CD14-positive monocyte (primary cell): ENCODE results near the gene HAPLN2. TPM values are rescaled to one million over a fixed set of nuclear protein-coding genes. Genes with fewer than 3 reads are reported as not detected.
A peak's percentile ranks its signal among the peaks of the same experiment; 100 is the strongest.

Experiments used
- DNase-seq, 3 donors: peaks; one replicate each; pipeline ENCODE4 v3.0.0-alpha.2; 2011 to 2022
- H2AFZ ChIP-seq: 2 replicates; pipeline ENCODE4 v1.6.0; 2012; ENCODE audit warnings: mild to moderate bottlenecking, low read depth, low read length, inconsistent platforms; ENCODE audit not compliant: insufficient read depth, poor library complexity, severe bottlenecking
- H3K27ac ChIP-seq, 2 donors: 1 replicate in 1 of 2; 2 replicates in 1 of 2; pipeline ENCODE4 v1.5.1; 2012 to 2013; ENCODE audit warnings: low read length in 2 of 2, control low read depth in 1 of 2, inconsistent platforms in 1 of 2, low read depth in 1 of 2, mild to moderate bottlenecking in 1 of 2
- H3K27me3 ChIP-seq, 2 donors: one replicate each; pipeline versions ENCODE4 v1.6.0 to v1.6.1; 2011 to 2013; ENCODE audit warnings: low read length in 2 of 2; ENCODE audit not compliant: control insufficient read depth in 2 of 2, insufficient read depth in 2 of 2
- H3K36me3 ChIP-seq, 2 donors: replicated peaks in 1 of 2; 1 replicate in 1 of 2; 2 replicates in 1 of 2; pipeline versions ENCODE4 v1.5.1 to v1.6.1; 2012 to 2013; ENCODE audit warnings: low read length in 2 of 2, control low read depth in 1 of 2, inconsistent platforms in 1 of 2, mild to moderate bottlenecking in 1 of 2; ENCODE audit not compliant: insufficient read depth in 2 of 2, control insufficient read depth in 1 of 2
- H3K4me1 ChIP-seq, 2 donors: 1 replicate in 1 of 2; 2 replicates in 1 of 2; pipeline versions ENCODE4 v1.5.1 to v1.6.1; 2012 to 2013; ENCODE audit warnings: low read length in 2 of 2, control low read depth in 1 of 2, inconsistent platforms in 1 of 2, mild to moderate bottlenecking in 1 of 2, moderate library complexity in 1 of 2; ENCODE audit not compliant: insufficient read depth in 2 of 2, control insufficient read depth in 1 of 2
- H3K4me2 ChIP-seq: replicated peaks from 2 replicates; pipeline ENCODE3; 2012; ENCODE audit warnings: low read length, moderate library complexity, mild to moderate bottlenecking; ENCODE audit not compliant: poor library complexity, severe bottlenecking; ENCODE audit errors: extremely low read depth
- H3K4me3 ChIP-seq, 3 experiments: fragments of 200-600 bp in 1 of 3; sonication (generic) in 1 of 3; replicated peaks in 1 of 3; 1 replicate in 2 of 3; 2 replicates in 1 of 3; pipeline ENCODE4 v1.5.1; 2011 to 2013; ENCODE audit warnings: low read length in 3 of 3, mild to moderate bottlenecking in 3 of 3, control low read depth in 2 of 3, low read depth in 2 of 3, inconsistent platforms in 1 of 3, moderate library complexity in 1 of 3
- H3K79me2 ChIP-seq: 2 replicates; pipeline ENCODE4 v1.6.0; 2012; ENCODE audit warnings: mild to moderate bottlenecking, control low read depth, inconsistent platforms, low read length, moderate library complexity; ENCODE audit not compliant: insufficient read depth
- H3K9ac ChIP-seq: 2 replicates; pipeline ENCODE4 v1.6.0; 2017; ENCODE audit warnings: low read length, mild to moderate bottlenecking; ENCODE audit not compliant: insufficient read depth, poor library complexity, severe bottlenecking
- H3K9me3 ChIP-seq, 2 donors: replicated peaks in 1 of 2; 1 replicate in 1 of 2; 2 replicates in 1 of 2; pipeline versions ENCODE4 v1.5.1 to v1.6.1; 2012 to 2013; ENCODE audit warnings: low read length in 2 of 2, control low read depth in 1 of 2; ENCODE audit not compliant: control insufficient read depth in 1 of 2, insufficient read depth in 1 of 2
- H4K20me1 ChIP-seq: 2 replicates; pipeline ENCODE4 v1.6.0; 2012; ENCODE audit warnings: mild to moderate bottlenecking, low read length, control low read depth, moderate library complexity; ENCODE audit not compliant: insufficient read depth
- H3K27ac Mint-ChIP-seq, 7 donors: one replicate each; pipeline ENCODE4 v1.8.0; 2020; ENCODE audit warnings: mild to moderate bottlenecking in 7 of 7, mixed read lengths in 7 of 7, moderate library complexity in 6 of 7, inconsistent platforms in 2 of 7
- H3K27me3 Mint-ChIP-seq, 3 donors: one replicate each; pipeline ENCODE4 v1.8.0; 2021 to 2022; ENCODE audit warnings: low read depth in 3 of 3, mild to moderate bottlenecking in 3 of 3, mixed read lengths in 3 of 3, moderate library complexity in 3 of 3, inconsistent platforms in 1 of 3
- H3K36me3 Mint-ChIP-seq, 2 donors: one replicate each; pipeline ENCODE4 v1.8.0; 2020; ENCODE audit warnings: mixed read lengths in 2 of 2, inconsistent platforms in 1 of 2, mild to moderate bottlenecking in 1 of 2
- H3K4me1 Mint-ChIP-seq: one replicate; pipeline ENCODE4 v1.8.0; 2020; ENCODE audit warnings: mild to moderate bottlenecking, mixed read lengths
- H3K4me3 Mint-ChIP-seq, 2 donors: one replicate each; pipeline ENCODE4 v1.8.0; 2020; ENCODE audit warnings: mild to moderate bottlenecking in 2 of 2, mixed read lengths in 2 of 2, moderate library complexity in 1 of 2
- H3K9me3 Mint-ChIP-seq, 7 donors: one replicate each; pipeline ENCODE4 v1.8.0; 2020 to 2022; ENCODE audit warnings: mixed read lengths in 7 of 7, mild to moderate bottlenecking in 6 of 7, moderate library complexity in 6 of 7, inconsistent platforms in 2 of 7
- WGBS: methylation state at CpG from one replicate; pipeline ENCODE4 v1.1.5; 2013; ENCODE audit warnings: missing lambda C conversion rate; ENCODE audit not compliant: insufficient coverage; 5-methylcytosine and 5-hydroxymethylcytosine counted together
- intact Hi-C, 2 donors: fragments of 100-400 bp; cut with micrococcal nuclease; formaldehyde crosslinking; loops; one replicate each; pipeline versions ENCODE4 v1.15.0 to v1.15.1; 2023
- polyA plus RNA-seq, 3 donors: library from polyadenylated mRNA; depleted of rRNA in 1 of 3; unstranded in 2 of 3; stranded (reverse) in 1 of 3; fragments of 300-500 nt in 2 of 3; fragments of >200 nt in 1 of 3; fragmentation: Illumina TruSeq in 2 of 3; gene quantifications; 1 replicate in 2 of 3; 2 replicates in 1 of 3; pipeline ENCODE4 v1.2.3, GENCODE V29; 2012 to 2021
- TF ChIP-seq, protein P1 (sequence below): fragments of 200-600 bp; IDR thresholded peaks from one replicate; pipeline ENCODE4 v1.8.0; 2022; ENCODE audit warnings: antibody characterized with exemption, mild to moderate bottlenecking

HAPLN2 gene
- polyA plus RNA-seq, 3 donors: not detected

DNA sequence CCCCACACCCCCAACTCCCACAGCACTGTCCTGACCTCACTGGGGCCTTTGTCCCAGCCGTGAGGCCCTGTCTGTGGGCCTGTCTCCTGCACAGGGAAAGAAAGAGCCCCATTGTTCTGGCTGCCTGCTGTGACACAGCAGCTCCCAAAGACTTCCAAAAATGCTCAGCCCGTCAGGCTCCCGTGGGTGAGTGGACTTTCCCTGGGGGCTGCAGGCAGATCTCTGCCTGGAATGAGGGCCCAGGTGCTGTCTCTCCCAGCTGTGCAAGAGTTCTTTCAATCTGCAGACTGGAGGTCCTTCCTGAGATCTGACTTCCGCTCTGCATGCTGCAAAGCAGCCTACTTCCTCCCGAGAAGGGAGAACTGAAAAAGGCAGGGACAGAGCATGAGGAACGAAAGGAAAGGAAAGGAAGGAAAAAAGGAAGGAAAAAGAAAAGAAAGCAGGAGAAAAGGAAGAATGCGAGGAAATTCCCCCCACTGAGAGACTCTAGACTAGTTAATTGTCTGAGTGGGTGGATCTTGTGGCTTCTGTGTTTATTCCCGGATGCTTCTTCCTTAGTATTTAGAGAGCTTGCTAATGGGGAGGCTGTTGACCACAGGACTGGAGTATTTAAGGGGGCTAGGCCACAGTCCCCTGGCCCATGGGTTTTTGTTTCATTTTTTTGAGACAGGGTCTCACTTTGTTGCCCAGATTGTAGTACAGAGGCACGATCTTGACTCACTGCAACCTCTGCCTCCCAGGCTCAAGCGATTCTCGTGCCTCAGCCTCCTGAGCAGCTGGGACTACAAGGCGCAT, 43.0 kb downstream of the HAPLN2 start:
- H3K4me2 ChIP-seq: peak overlapping the region; percentile 64
- WGBS: 48% methylated on average over 8 of the region's 12 CpGs
- no peaks in the 10 kb centered on the region for H3K36me3 Mint-ChIP-seq
- no peaks in the 10 kb centered on the region for H4K20me1 ChIP-seq
- peaks cover 0 to under 1% of the 10 kb centered on the region in 2 donors for H3K9me3 ChIP-seq
- DNase-seq: peak in 2 of 3 donors; percentile 40 to 59
- no peaks in the 10 kb centered on the region for H3K36me3 ChIP-seq
- peaks cover 71 to 85% of the 10 kb centered on the region in 2 donors for H3K4me1 ChIP-seq
- TF ChIP-seq, protein P1, sequence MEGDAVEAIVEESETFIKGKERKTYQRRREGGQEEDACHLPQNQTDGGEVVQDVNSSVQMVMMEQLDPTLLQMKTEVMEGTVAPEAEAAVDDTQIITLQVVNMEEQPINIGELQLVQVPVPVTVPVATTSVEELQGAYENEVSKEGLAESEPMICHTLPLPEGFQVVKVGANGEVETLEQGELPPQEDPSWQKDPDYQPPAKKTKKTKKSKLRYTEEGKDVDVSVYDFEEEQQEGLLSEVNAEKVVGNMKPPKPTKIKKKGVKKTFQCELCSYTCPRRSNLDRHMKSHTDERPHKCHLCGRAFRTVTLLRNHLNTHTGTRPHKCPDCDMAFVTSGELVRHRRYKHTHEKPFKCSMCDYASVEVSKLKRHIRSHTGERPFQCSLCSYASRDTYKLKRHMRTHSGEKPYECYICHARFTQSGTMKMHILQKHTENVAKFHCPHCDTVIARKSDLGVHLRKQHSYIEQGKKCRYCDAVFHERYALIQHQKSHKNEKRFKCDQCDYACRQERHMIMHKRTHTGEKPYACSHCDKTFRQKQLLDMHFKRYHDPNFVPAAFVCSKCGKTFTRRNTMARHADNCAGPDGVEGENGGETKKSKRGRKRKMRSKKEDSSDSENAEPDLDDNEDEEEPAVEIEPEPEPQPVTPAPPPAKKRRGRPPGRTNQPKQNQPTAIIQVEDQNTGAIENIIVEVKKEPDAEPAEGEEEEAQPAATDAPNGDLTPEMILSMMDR: no peak
- peak overlapping the region; percentile 16 for H3K9ac ChIP-seq
- peaks cover 2 to 24% of the 10 kb centered on the region in 2 donors for H3K27me3 ChIP-seq
- H3K4me1 Mint-ChIP-seq: peaks cover 74% of the 10 kb centered on the region
- no peak overlapping the region for H2AFZ ChIP-seq
- peak overlapping the region in 1 of 3 experiments; percentile 50 for H3K4me3 ChIP-seq
- intact Hi-C loops: loop anchor here in 1 of 2 donors (5.0 kb wide), 1 partner anchor 65 kb away; the partner anchor contains the start of genes ISG20L2 and METTL25B
- H3K4me3 Mint-ChIP-seq: peak overlapping the region; percentile 32 to 77
- peaks cover 34 to 53% (median 34%) of the 10 kb centered on the region in 3 donors for H3K27me3 Mint-ChIP-seq
- peaks cover 0 to 4% (median 3%) of the 10 kb centered on the region in 7 donors for H3K9me3 Mint-ChIP-seq
- no peaks in the 10 kb centered on the region for H3K79me2 ChIP-seq
- H3K27ac Mint-ChIP-seq: peak overlapping the region; percentile 22 to 86 (median 57)
- H3K27ac ChIP-seq: peak overlapping the region in 1 of 2 donors; percentile 28

DNA sequence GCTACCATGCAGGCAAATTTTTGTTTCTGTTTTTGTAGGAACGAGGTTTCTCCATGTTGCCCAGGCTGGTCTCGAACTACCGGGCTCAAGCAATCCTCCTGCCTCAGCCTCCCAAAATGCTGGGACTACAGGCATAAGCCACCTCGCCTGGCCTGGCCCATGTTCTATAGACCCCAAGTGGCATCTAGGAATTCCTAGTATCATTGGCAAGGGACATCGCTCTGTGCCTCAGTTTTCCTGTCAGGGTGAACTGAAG, 43.5 kb downstream of the HAPLN2 start:
- Histone ChIP-seq H4K20me1 (no peaks in the 10 kb centered on the region), H3K79me2 (no peaks in the 10 kb centered on the region), H3K4me1 (peaks cover 66 to 80% of the 10 kb centered on the region in 2 donors), H3K9me3 (no peaks in the 10 kb centered on the region), H3K36me3 (no peaks in the 10 kb centered on the region), H3K9ac (no peak overlapping the region), H3K27me3 (peaks cover 0 to 19% of the 10 kb centered on the region in 2 donors), H2AFZ (no peak overlapping the region), H3K4me3 (no peak overlapping the region), H3K27ac (no peak overlapping the region), H3K4me2 (no peak overlapping the region)
- Mint-ChIP-seq H3K27ac (peak overlapping the region in 2 of 7 donors; percentile 5 to 57), H3K36me3 (no peaks in the 10 kb centered on the region), H3K4me1 (peaks cover 68% of the 10 kb centered on the region), H3K4me3 (peak overlapping the region in 1 of 2 donors; percentile 53), H3K9me3 (peaks cover 0 to 1% (median 0%) of the 10 kb centered on the region in 7 donors), H3K27me3 (peaks cover 29 to 48% (median 29%) of the 10 kb centered on the region in 3 donors)
- DNase-seq: no peak
- WGBS: 100% methylated on average over 5 of the region's 5 CpGs
- TF ChIP-seq, protein P1: no peak
- intact Hi-C loops: loop anchor here in 1 of 2 donors (5.0 kb wide), 1 partner anchor 65 kb away; the partner anchor contains the start of genes ISG20L2 and METTL25B
